Natural killer cell (primary cell): ENCODE measurements around the gene TNFRSF17. TPM values are rescaled to one million over a fixed set of nuclear protein-coding genes. Genes with fewer than 3 reads are reported as not detected.
"Not testable (repeated sequence)": the region's sequence is repeated elsewhere in the genome, so short reads cannot be mapped to it uniquely, and the experiment has no call there.

Experiments
- ATAC-seq, 3 donors: fragments of 150-1000 bp in 2 of 3; fragments of 200-7000 bp in 1 of 3; cut with Tn5 transposase; 1 replicate in 1 of 3; 2 replicates in 2 of 3; pipeline ENCODE4 v1.10.0; 2021; ENCODE audit warnings: mild to moderate bottlenecking in 2 of 3, moderate library complexity in 2 of 3
- DNase-seq, 2 donors: peaks; one replicate each; pipeline versions ENCODE4 v3.0.0 to v3.0.0-alpha.2; 2013 to 2021; ENCODE audit warnings: mixed read lengths in 1 of 2
- H3K27ac ChIP-seq: one replicate; pipeline ENCODE4 v1.5.1; 2013; ENCODE audit warnings: mild to moderate bottlenecking, low read length
- H3K27me3 ChIP-seq: one replicate; pipeline ENCODE4 v1.6.1; 2013; ENCODE audit warnings: low read length; ENCODE audit not compliant: control insufficient read depth, insufficient read depth
- H3K36me3 ChIP-seq: one replicate; pipeline ENCODE4 v1.6.1; 2013; ENCODE audit warnings: low read length; ENCODE audit not compliant: control insufficient read depth, insufficient read depth
- H3K4me1 ChIP-seq: one replicate; pipeline ENCODE4 v1.6.1; 2013; ENCODE audit warnings: low read length; ENCODE audit not compliant: control insufficient read depth, insufficient read depth
- H3K4me3 ChIP-seq: one replicate; pipeline ENCODE4 v1.5.1; 2013; ENCODE audit warnings: low read length
- H3K9me3 ChIP-seq: one replicate; pipeline ENCODE4 v1.6.1; 2013; ENCODE audit warnings: low read length; ENCODE audit not compliant: control insufficient read depth, insufficient read depth
- H3K27ac Mint-ChIP-seq, 2 donors: one replicate each; pipeline ENCODE4 v1.8.0; 2022; ENCODE audit warnings: mild to moderate bottlenecking in 2 of 2, mixed read lengths in 2 of 2, moderate library complexity in 1 of 2
- H3K27me3 Mint-ChIP-seq, 2 donors: one replicate each; pipeline ENCODE4 v1.8.0; 2022; ENCODE audit warnings: low read depth in 2 of 2, mixed read lengths in 2 of 2
- H3K36me3 Mint-ChIP-seq: one replicate; pipeline ENCODE4 v1.8.0; 2022; ENCODE audit warnings: mixed read lengths
- H3K4me1 Mint-ChIP-seq, 2 donors: one replicate each; pipeline ENCODE4 v1.8.0; 2022; ENCODE audit warnings: mixed read lengths in 2 of 2
- H3K4me3 Mint-ChIP-seq: one replicate; pipeline ENCODE4 v1.8.0; 2022; ENCODE audit warnings: mild to moderate bottlenecking, moderate library complexity, mixed read lengths
- H3K9me3 Mint-ChIP-seq, 2 donors: one replicate each; pipeline ENCODE4 v1.8.0; 2022; ENCODE audit warnings: mixed read lengths in 2 of 2
- WGBS: methylation state at CpG from one replicate; pipeline ENCODE4 v1.1.7; 2013; ENCODE audit warnings: missing lambda C conversion rate; ENCODE audit not compliant: insufficient coverage; 5-methylcytosine and 5-hydroxymethylcytosine counted together
- intact Hi-C: fragments of 100-400 bp; cut with micrococcal nuclease; formaldehyde crosslinking; loops from one replicate; pipeline ENCODE4 v1.14.2; 2022
- total RNA-seq, 4 donors: library from RNA; stranded (reverse); fragments of 120-200 nt in 1 of 4; gene quantifications; one replicate each; pipeline versions ENCODE4 v1.2.3 to v1.2.4, GENCODE V29; 2013 to 2022
- TF ChIP-seq, protein P1 (sequence below): fragments of 200-600 bp; IDR thresholded peaks from one replicate; pipeline ENCODE4 v1.8.0; 2022; ENCODE audit warnings: antibody characterized with exemption

TNFRSF17 gene
- total RNA-seq, 3 donors from 2014 or later (not counting 1 experiment from before 2014, with no cell fraction given) = 6.6 TPM; not detected in 2

DNA sequence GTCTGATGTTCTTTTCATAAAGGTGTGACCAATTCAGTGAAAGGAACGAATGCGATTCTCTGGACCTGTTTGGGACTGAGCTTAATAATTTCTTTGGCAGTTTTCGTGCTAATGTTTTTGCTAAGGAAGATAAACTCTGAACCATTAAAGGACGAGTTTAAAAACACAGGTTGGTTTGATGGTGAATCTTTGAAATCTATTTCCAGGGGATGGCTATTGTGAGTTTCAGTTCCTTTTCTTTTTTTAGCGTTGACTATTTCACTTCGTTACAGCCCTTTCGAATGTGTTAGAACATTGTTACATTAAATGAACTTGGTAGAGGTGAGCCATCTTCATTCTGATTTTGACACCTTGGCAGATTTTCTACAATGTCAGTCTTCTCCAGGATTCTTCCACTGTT lies 1.2 kb downstream of the TNFRSF17 start:
- Histone ChIP-seq H3K27ac (peak overlapping the region; percentile 17), H3K27me3 (no peaks in the 10 kb centered on the region), H3K9me3 (no peaks in the 10 kb centered on the region), H3K4me3 (no peak overlapping the region), H3K4me1 (no peaks in the 10 kb centered on the region), H3K36me3 (no peaks in the 10 kb centered on the region)
- intact Hi-C loops = no loop called here
- Mint-ChIP-seq H3K4me1 (no peaks in the 10 kb centered on the region), H3K4me3 (no peak overlapping the region), H3K36me3 (no peaks in the 10 kb centered on the region), H3K27me3 (no peaks in the 10 kb centered on the region), H3K27ac (no peak overlapping the region), H3K9me3 (no peaks in the 10 kb centered on the region)
- DNase-seq (no peak), ATAC-seq (no peak)
- TF ChIP-seq, protein P1, sequence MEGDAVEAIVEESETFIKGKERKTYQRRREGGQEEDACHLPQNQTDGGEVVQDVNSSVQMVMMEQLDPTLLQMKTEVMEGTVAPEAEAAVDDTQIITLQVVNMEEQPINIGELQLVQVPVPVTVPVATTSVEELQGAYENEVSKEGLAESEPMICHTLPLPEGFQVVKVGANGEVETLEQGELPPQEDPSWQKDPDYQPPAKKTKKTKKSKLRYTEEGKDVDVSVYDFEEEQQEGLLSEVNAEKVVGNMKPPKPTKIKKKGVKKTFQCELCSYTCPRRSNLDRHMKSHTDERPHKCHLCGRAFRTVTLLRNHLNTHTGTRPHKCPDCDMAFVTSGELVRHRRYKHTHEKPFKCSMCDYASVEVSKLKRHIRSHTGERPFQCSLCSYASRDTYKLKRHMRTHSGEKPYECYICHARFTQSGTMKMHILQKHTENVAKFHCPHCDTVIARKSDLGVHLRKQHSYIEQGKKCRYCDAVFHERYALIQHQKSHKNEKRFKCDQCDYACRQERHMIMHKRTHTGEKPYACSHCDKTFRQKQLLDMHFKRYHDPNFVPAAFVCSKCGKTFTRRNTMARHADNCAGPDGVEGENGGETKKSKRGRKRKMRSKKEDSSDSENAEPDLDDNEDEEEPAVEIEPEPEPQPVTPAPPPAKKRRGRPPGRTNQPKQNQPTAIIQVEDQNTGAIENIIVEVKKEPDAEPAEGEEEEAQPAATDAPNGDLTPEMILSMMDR = no peak
- 65% methylated on average over 4 of the region's 7 CpGs for WGBS

DNA sequence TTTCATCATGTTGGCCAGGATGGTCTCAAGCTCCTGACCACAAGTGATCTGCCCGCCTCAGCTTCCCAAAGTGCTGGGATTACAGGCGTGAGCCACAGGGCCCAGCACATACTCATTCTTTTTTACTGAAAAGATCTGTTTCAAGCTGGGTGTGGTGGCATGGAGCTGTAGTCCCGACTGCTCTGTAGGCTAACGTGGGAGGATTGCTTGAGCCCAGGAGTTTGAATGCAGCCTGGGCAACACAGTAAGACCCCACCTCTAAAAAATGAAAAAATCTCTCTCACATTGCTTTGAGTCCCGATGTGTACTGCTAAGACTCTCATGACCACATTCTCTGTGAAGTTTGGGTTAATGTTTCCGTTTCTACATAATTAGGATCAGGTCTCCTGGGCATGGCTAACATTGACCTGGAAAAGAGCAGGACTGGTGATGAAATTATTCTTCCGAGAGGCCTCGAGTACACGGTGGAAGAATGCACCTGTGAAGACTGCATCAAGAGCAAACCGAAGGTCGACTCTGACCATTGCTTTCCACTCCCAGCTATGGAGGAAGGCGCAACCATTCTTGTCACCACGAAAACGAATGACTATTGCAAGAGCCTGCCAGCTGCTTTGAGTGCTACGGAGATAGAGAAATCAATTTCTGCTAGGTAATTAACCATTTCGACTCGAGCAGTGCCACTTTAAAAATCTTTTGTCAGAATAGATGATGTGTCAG lies 2.3 kb downstream of the TNFRSF17 start:
- H3K4me1 Mint-ChIP-seq = no peaks in the 10 kb centered on the region
- H3K27ac Mint-ChIP-seq = no peak overlapping the region
- Histone ChIP-seq H3K36me3 (no peaks in the 10 kb centered on the region), H3K9me3 (no peaks in the 10 kb centered on the region), H3K27ac (no peak overlapping the region), H3K4me1 (no peaks in the 10 kb centered on the region), H3K4me3 (no peak overlapping the region), H3K27me3 (no peaks in the 10 kb centered on the region)
- H3K9me3 Mint-ChIP-seq = no peaks in the 10 kb centered on the region
- TF ChIP-seq, protein P1 = no peak
- H3K27me3 Mint-ChIP-seq = no peaks in the 10 kb centered on the region
- WGBS = 87% methylated on average over 17 of the region's 17 CpGs
- intact Hi-C loops = no loop called here
- no peaks in the 10 kb centered on the region for H3K36me3 Mint-ChIP-seq
- ATAC-seq (no peak), DNase-seq (no peak)
- H3K4me3 Mint-ChIP-seq = no peak overlapping the region

DNA sequence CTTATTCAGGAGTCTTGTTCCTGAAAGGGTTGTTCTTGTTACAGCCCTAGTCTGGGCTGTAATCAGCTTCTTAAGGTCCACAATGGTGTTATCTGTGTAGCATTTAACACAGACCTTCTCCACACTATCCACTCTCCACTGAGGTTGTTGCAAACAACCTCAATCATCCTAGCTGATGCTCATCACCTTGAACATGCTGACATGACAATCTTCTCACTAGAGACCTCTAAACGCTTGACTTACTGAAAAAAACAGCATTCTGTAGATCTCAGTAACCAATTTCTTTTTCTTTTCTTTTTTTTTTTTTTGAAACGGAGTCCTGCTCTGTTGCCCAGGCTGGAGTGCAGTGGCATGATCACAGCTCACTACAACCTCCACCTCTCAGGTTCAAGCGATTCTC lies 3.6 kb downstream of the TNFRSF17 start:
- intact Hi-C loops = no loop called here

DNA sequence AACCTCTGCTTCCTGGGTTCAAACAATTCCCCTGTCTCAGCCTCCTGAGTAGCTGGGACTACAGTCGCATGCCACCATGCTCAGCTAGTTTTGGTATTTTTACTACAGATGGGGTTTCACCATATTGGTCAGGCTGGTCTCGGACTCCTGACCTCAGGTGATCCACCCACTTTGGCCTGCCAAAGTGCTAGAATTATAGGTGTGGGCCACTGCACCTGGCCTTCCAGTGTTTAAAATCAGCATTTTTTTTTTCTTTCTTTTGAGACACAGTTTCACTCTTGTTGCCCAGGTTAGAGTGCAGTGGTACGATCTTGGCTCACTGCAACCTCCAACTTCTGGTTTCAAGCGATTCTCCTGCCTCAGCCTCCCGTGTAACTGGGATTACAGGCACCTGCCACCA lies 5.3 kb downstream of the TNFRSF17 start:
- not testable (repeated sequence) for H3K4me3 ChIP-seq, H3K4me1 ChIP-seq, H3K9me3 Mint-ChIP-seq, DNase-seq, H3K27ac Mint-ChIP-seq, H3K9me3 ChIP-seq, H3K27ac ChIP-seq, ATAC-seq, H3K36me3 ChIP-seq, H3K4me3 Mint-ChIP-seq, H3K36me3 Mint-ChIP-seq, H3K27me3 ChIP-seq, H3K27me3 Mint-ChIP-seq, H3K4me1 Mint-ChIP-seq
- intact Hi-C loops = loop anchor here (10.0 kb wide), 2 partner anchors 55 to 115 kb away; partner anchors contain the start of genes GSPT1 and RSL1D1
- 62% methylated on average over 5 of the region's 5 CpGs for WGBS

More for the DNA sequence above, 3.6 kb downstream of the TNFRSF17 start:
- no peak for DNase-seq
- no peaks in the 10 kb centered on the region for H3K4me1 ChIP-seq
- H3K27ac Mint-ChIP-seq = no peak overlapping the region
- no peak overlapping the region for H3K4me3 ChIP-seq
- TF ChIP-seq, protein P1 = no peak
- no peaks in the 10 kb centered on the region for H3K9me3 Mint-ChIP-seq
- H3K27ac ChIP-seq = no peak overlapping the region
- no peak overlapping the region for H3K4me3 Mint-ChIP-seq
- H3K27me3 Mint-ChIP-seq = no peaks in the 10 kb centered on the region
- H3K36me3 ChIP-seq = no peaks in the 10 kb centered on the region
- WGBS = 65% methylated on average over 3 of the region's 3 CpGs
- no peaks in the 10 kb centered on the region for H3K9me3 ChIP-seq
- no peaks in the 10 kb centered on the region for H3K4me1 Mint-ChIP-seq
- no peaks in the 10 kb centered on the region for H3K36me3 Mint-ChIP-seq
- no peaks in the 10 kb centered on the region for H3K27me3 ChIP-seq
- ATAC-seq = no peak
